Astrocyte (in vitro differentiated cells and primary cell): ENCODE results near the gene ALPI.
"Not testable (repeated sequence)": the region's sequence is repeated elsewhere in the genome, so short reads cannot be mapped to it uniquely, and the experiment has no call there.

Source experiments
- CTCF ChIP-seq: IDR thresholded peaks from 2 replicates; pipeline ENCODE4 v1.5.1; 2011; ENCODE audit warnings: low read depth, mild to moderate bottlenecking, inconsistent platforms, low read length, moderate library complexity; ENCODE audit not compliant: insufficient read depth
- EZH2 ChIP-seq: IDR thresholded peaks from 2 replicates; pipeline ENCODE4 v1.6.1; 2012; ENCODE audit warnings: mild to moderate bottlenecking, low read length, inconsistent platforms; ENCODE audit not compliant: insufficient read depth

DNA sequence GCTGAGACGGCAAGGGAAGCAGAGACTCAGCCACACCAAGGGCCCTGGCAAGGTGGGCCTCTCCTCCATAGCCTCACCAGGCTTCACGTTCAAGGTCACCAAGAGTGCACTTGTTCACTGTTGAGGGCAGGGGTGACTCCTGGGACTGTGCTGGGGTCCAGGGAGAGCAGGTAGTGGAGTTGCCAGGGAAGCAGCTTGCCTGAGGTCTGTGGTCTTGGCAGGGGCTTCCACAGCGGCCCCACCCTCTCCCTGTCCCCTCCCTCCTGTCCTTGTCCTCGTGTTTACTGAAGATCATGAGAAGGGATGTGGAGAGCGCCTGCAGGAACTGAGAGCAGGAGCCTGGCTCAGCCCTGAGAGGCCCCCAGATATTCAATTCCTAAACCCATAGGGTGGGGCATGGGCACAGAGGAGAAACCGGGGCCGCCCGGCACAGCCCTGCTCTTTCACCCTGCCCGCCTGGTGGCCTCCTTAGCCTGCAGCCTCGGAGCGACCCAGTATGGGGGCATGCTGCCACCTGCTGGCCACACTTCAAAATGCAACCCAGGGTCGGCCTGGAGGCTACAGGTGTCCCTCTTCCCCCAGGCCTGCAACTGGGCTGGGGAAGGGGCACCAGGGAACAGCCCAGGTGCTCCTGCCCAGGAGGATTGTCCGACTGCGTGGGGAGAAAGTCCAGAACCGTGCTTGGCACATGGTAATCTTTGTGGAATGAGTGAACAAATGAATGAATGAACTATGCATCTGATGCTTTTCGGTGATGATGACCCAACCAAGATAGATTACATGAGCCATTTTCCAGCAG is 15.5 kb upstream of the ALPI start:
- peak; percentile 55 for TF ChIP-seq CTCF
- not testable (repeated sequence) for TF ChIP-seq EZH2
